Measurements from ENCODE around the gene HM13. TPM values are rescaled to one million over a fixed set of nuclear protein-coding genes. Genes with fewer than 3 reads are reported as not detected.
"Not testable (repeated sequence)": the region's sequence is repeated elsewhere in the genome, so short reads cannot be mapped to it uniquely, and the experiment has no call there.

Gene HM13
- total and polyA plus RNA-seq, 9 donors = 30.2 to 158 (median 97.3) TPM

- Histone ChIP-seq H3K9me3 (no peaks in the 10 kb centered on the region), H3K4me3 (no peak overlapping the region), H3K36me3 (no peaks in the 10 kb centered on the region), H3K27me3 (no peaks in the 10 kb centered on the region), H3K4me1 (ENCODE audit: insufficient read depth) (peaks cover 5% of the 10 kb centered on the region), H3K27ac (no peak overlapping the region)
- intact Hi-C loops (cut with DNase I) = no loop called here
- peak in 1 of 5 donors; percentile 43 for DNase-seq
- WGBS, 3 donors = 19 to 23% (median 23%) methylated on average over 6 of the region's 6 CpGs
- TF ChIP-seq EP300 (IDR thresholded peaks at IDR 0.05) (no peak), POLR2A (IDR thresholded peaks at IDR 0.05) (no peak)
- TF ChIP-seq, protein P1, sequence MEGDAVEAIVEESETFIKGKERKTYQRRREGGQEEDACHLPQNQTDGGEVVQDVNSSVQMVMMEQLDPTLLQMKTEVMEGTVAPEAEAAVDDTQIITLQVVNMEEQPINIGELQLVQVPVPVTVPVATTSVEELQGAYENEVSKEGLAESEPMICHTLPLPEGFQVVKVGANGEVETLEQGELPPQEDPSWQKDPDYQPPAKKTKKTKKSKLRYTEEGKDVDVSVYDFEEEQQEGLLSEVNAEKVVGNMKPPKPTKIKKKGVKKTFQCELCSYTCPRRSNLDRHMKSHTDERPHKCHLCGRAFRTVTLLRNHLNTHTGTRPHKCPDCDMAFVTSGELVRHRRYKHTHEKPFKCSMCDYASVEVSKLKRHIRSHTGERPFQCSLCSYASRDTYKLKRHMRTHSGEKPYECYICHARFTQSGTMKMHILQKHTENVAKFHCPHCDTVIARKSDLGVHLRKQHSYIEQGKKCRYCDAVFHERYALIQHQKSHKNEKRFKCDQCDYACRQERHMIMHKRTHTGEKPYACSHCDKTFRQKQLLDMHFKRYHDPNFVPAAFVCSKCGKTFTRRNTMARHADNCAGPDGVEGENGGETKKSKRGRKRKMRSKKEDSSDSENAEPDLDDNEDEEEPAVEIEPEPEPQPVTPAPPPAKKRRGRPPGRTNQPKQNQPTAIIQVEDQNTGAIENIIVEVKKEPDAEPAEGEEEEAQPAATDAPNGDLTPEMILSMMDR (IDR thresholded peaks at IDR 0.05) = no peak
These were observed 16.3 kb upstream of the HM13 start for GRCh38 chr20:31497838-31498540.

DNA sequence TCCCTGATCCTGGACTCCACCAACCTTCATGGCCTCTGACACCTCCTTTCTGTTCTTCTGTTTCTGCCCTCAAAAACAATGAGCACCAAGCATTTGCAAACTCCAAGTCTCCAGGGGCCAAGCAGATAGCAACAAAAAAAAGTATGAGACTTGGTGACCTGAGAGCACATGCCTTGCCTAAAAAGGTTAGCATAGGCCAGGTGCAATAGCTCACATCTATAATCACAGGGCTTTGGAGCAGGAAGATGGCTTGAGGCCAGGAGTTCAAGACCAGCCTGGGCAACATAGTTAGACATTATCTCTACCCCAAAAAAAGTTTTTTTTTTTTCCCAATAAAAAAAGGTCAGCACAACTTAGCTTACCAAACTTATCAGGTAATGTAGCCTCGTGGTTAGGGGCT, 13.7 kb upstream of the HM13 start:
- intact Hi-C loops (cut with DNase I) = loop anchor here in 1 of 4 donors (5.0 kb wide), 1 partner anchor 38 kb away; no protein-coding TSS in a partner anchor
- H3K9me3 ChIP-seq = no peaks in the 10 kb centered on the region
- peaks cover 5% of the 10 kb centered on the region for H3K4me1 ChIP-seq (ENCODE audit: insufficient read depth)
- H3K36me3 ChIP-seq = no peaks in the 10 kb centered on the region
- H3K27me3 ChIP-seq = no peaks in the 10 kb centered on the region
- DNase-seq = no peak
- WGBS, 3 donors = 32 to 53% (median 36%) methylated on average over 1 of the region's 1 CpG
- H3K27ac ChIP-seq = no peak overlapping the region
- no peak overlapping the region for H3K4me3 ChIP-seq
- TF ChIP-seq, protein P1 (IDR thresholded peaks at IDR 0.05) = no peak

DNA sequence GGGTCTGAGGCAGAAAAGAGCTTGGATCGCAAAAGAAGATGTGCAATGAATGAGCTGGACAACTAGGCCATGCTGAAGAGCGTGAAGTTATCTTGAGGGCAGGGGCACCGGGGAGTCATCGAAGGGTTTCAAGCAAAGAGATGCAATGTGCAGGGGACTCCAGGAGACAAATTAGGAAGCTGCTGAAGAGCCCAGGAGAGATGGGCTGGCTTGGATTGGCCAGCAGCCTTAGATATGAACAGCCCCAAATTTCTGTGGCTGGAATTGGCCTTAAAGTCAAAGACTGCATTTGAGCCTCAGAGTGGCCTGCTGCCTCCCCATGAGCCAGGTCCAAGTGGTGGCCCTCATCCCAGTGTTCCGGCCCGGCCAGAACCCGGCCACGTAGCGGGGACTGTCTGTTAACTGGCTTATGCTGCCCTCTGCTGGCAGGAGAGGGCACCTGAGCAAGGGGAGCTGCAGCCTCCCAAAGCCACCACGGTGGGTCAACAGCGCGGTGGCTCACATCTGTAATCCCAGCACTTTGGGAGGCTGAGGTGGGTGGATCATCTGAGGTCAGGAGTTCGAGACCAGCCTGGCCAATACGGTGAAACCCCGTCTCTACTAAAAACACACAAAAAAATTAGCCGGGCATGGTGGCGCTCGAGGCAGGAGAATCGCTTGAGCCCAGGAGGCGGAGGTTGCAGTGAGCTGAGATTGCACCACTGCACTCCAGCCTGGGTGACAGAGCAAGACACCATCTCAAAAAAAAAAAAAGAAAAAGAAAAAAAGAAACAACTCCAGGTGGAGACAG, 11.2 kb upstream of the HM13 start:
- H3K36me3 ChIP-seq; H3K27me3 ChIP-seq; H3K4me1 ChIP-seq (ENCODE audit: insufficient read depth); H3K27ac ChIP-seq; H3K4me3 ChIP-seq; H3K9me3 ChIP-seq: not testable (repeated sequence)
- intact Hi-C loops (cut with DNase I) = loop anchor here in 2 of 4 donors (2.0 to 5.0 kb wide), 2 partner anchors 41 to 42 kb away; no protein-coding TSS in a partner anchor
- TF ChIP-seq, protein P1 (IDR thresholded peaks at IDR 0.05) = peak; percentile 69 to 97 (median 92)
- peak; percentile 78 to 91 (median 89) for DNase-seq
- WGBS, 3 donors = 27 to 32% (median 30%) methylated on average over 20 of the region's 20 CpGs

DNA sequence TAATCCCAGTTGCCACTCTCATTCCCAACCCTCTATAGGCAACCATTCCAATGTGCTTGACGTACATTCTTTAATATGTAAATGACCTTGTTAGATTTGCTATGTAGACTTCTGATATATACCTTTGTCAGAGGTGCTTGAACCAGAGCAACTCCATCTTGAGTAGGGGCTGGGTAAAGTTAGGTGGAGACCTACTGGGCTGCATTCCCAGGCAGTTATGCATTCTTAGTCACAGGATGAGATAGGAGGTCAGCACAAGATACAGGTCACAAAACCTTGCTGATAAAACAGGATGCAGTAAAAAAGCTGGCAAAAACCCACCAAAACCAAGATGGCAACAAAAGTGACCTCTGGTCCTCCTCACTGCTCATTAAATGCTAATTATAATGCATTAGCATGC, 8.3 kb upstream of the HM13 start:
- 89 to 94% (median 91%) methylated on average over 1 of the region's 1 CpG for WGBS, 3 donors
- Histone ChIP-seq H3K27me3 (no peaks in the 10 kb centered on the region), H3K36me3 (no peaks in the 10 kb centered on the region), H3K4me3 (no peak overlapping the region), H3K4me1 (ENCODE audit: insufficient read depth) (no peaks in the 10 kb centered on the region), H3K9me3 (no peaks in the 10 kb centered on the region), H3K27ac (no peak overlapping the region)
- TF ChIP-seq, protein P1 (IDR thresholded peaks at IDR 0.05) = no peak
- no peak for TF ChIP-seq POLR2A (IDR thresholded peaks at IDR 0.05)
- TF ChIP-seq EP300 (IDR thresholded peaks at IDR 0.05) = no peak
- intact Hi-C loops (cut with DNase I) = no loop called here
- DNase-seq = no peak

Measured in ovary (tissue), 9 donors.